ENCODE measurements around the gene CSGALNACT2. TPM values are rescaled to one million over a fixed set of nuclear protein-coding genes. Genes with fewer than 3 reads are reported as not detected.

CSGALNACT2 gene
- total and polyA plus RNA-seq, 3 donors from 2014 or later, result 13.9 to 17.9 (median 16.7) TPM

DNA sequence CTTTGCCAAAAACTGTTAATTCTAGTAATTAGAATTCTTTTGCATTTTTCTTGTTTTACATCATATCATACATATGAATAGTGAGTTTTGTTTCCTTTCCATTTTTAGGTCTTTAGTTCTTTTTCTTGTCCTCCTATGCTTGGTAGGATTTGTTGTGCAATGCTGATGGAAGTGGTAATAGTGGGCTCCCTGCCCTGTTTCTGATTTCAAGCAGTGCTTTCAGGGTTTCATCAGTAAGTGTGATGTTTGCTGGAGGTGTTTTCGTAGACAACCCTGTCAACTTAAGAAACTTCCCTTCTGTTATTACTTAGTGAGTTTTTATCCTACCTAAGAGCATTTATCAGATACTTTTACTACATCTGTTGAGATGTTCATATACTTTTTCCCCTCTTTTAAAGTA, 50.5 kb downstream of the CSGALNACT2 start:
- Histone ChIP-seq H3K36me3 (ENCODE audit: low read depth, missing control alignments) (no peaks in the 10 kb centered on the region), H3K9me3 (no peaks in the 10 kb centered on the region), H3K27me3 (no peaks in the 10 kb centered on the region), H3K27ac (no peak overlapping the region), H3K4me1 (no peaks in the 10 kb centered on the region), H3K4me3 (no peak overlapping the region)
- WGBS, 2 donors, result 94 to 100% methylated on average over 1 of the region's 1 CpG
- TF ChIP-seq, protein P1, sequence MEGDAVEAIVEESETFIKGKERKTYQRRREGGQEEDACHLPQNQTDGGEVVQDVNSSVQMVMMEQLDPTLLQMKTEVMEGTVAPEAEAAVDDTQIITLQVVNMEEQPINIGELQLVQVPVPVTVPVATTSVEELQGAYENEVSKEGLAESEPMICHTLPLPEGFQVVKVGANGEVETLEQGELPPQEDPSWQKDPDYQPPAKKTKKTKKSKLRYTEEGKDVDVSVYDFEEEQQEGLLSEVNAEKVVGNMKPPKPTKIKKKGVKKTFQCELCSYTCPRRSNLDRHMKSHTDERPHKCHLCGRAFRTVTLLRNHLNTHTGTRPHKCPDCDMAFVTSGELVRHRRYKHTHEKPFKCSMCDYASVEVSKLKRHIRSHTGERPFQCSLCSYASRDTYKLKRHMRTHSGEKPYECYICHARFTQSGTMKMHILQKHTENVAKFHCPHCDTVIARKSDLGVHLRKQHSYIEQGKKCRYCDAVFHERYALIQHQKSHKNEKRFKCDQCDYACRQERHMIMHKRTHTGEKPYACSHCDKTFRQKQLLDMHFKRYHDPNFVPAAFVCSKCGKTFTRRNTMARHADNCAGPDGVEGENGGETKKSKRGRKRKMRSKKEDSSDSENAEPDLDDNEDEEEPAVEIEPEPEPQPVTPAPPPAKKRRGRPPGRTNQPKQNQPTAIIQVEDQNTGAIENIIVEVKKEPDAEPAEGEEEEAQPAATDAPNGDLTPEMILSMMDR (IDR thresholded peaks at IDR 0.05), result no peak
- TF ChIP-seq POLR2A (IDR thresholded peaks at IDR 0.05), result no peak
- intact Hi-C loops (cut with DNase I; ENCODE audit: low total_unique reads), result no loop called here
- DNase-seq, result no peak

- H3K4me1 ChIP-seq, result no peaks in the 10 kb centered on the region
- no peak overlapping the region for H3K27ac ChIP-seq
- H3K36me3 ChIP-seq (ENCODE audit: low read depth, missing control alignments), result no peaks in the 10 kb centered on the region
- no peak for TF ChIP-seq POLR2A (IDR thresholded peaks at IDR 0.05)
- TF ChIP-seq, protein P1 (IDR thresholded peaks at IDR 0.05), result no peak
- H3K27me3 ChIP-seq, result no peaks in the 10 kb centered on the region
- intact Hi-C loops (cut with DNase I; ENCODE audit: low total_unique reads), result no loop called here
- no peak overlapping the region for H3K4me3 ChIP-seq
- DNase-seq, result no peak
- no peaks in the 10 kb centered on the region for H3K9me3 ChIP-seq
These were observed 52.0 kb downstream of the CSGALNACT2 start for GRCh38 chr10:43190289-43190688.

GRCh38 chr10:43190775-43191174, 52.5 kb downstream of the CSGALNACT2 start:
- 85 to 92% methylated on average over 3 of the region's 3 CpGs for WGBS, 2 donors
- H3K27ac ChIP-seq, result no peak overlapping the region

DNA sequence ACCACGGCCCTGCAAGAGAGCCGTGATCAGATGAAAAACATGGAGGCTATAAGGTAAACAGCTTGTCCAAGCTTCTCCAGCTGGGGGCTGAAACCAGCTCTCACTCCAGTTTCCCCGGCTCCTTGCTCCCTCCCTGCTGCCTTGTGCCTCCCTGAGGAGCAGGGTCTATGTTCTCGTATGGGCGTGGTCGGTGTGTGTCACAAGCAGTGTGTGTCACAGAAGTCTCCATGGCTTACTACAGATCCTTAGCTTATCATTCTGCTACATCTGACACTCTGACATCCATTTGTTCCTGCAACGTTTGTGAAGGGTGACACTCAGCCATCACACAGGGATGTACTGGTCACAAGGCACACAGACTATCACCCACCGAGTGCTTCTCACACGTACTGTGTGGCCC, 54.6 kb downstream of the CSGALNACT2 start:
- no peak for DNase-seq

More at GRCh38 chr10:43190775-43191174, 52.5 kb downstream of the CSGALNACT2 start:
- Histone ChIP-seq H3K4me3 (no peak overlapping the region), H3K9me3 (no peaks in the 10 kb centered on the region), H3K27me3 (no peaks in the 10 kb centered on the region), H3K4me1 (no peaks in the 10 kb centered on the region), H3K36me3 (ENCODE audit: low read depth, missing control alignments) (no peaks in the 10 kb centered on the region)
- no peak for DNase-seq
- intact Hi-C loops (cut with DNase I; ENCODE audit: low total_unique reads), result no loop called here
- no peak for TF ChIP-seq POLR2A (IDR thresholded peaks at IDR 0.05)
- TF ChIP-seq, protein P1 (IDR thresholded peaks at IDR 0.05), result no peak

More for the DNA sequence above, 54.6 kb downstream of the CSGALNACT2 start:
- WGBS, 2 donors, result 79 to 95% methylated on average over 7 to 9 of the region's 9 CpGs
- H3K9me3 ChIP-seq, result no peaks in the 10 kb centered on the region
- no peaks in the 10 kb centered on the region for H3K4me1 ChIP-seq
- H3K27ac ChIP-seq, result no peak overlapping the region
- TF ChIP-seq, protein P1 (IDR thresholded peaks at IDR 0.05), result no peak
- TF ChIP-seq POLR2A (IDR thresholded peaks at IDR 0.05), result no peak
- H3K4me3 ChIP-seq, result no peak overlapping the region
- no peaks in the 10 kb centered on the region for H3K36me3 ChIP-seq (ENCODE audit: low read depth, missing control alignments)
- no peaks in the 10 kb centered on the region for H3K27me3 ChIP-seq
- intact Hi-C loops (cut with DNase I; ENCODE audit: low total_unique reads), result no loop called here

All from testis (tissue), 3 donors.